UCSD-AML1 (cell line): ENCODE data around the gene SDR42E2.

ENCODE experiments used
- DNase-seq: peaks from one replicate; lab custom pipeline; 2025; ENCODE audit not compliant: unreplicated experiment; lab: John Stamatoyannopoulos, UW

The SDR42E2 gene

GRCh38 chr16:22240023-22240710 lies 77.9 kb downstream of the SDR42E2 start:
- DNase-seq = no peak
